ENCODE measurements around the gene ESPN. TPM values are rescaled to one million over a fixed set of nuclear protein-coding genes. Genes with fewer than 3 reads are reported as not detected.

ESPN gene
- total and polyA plus RNA-seq, 10 of the 15 experiments (the other 5 are each of a cell fraction or from before 2014, with no cell fraction given) = 0.18 to 0.71 (median 0.59) TPM; not detected in 7

- H3K4me2 ChIP-seq (ENCODE audit: control insufficient read depth, insufficient read depth) = no peak overlapping the region
- POLR2A ChIA-PET = no interaction called here
- H2AFZ ChIP-seq (ENCODE audit: control insufficient read depth, low read depth, low read length) = no peak overlapping the region
- no TSS peak for BruUV-seq (replicated peaks)
- H3K4me1 ChIP-seq (ENCODE audit: control insufficient read depth, insufficient read depth, low read length) = no peaks in the 10 kb centered on the region
- SMC1A ChIA-PET (ENCODE audit: uncharacterized antibody, unreplicated experiment) = no interaction called here
- RAD21 ChIA-PET (ENCODE audit: unreplicated experiment) = no interaction called here
- DNase-seq (ENCODE audit: low read depth, low spot score) (no peak), ATAC-seq (no peak), FAIRE-seq (no peak)
- H3K36me3 ChIP-seq (ENCODE audit: control insufficient read depth in 2 of 2, insufficient read depth in 2 of 2, low read length in 1 of 2) = no peaks in the 10 kb centered on the region
- in situ Hi-C loops (cut with MboI) = no loop called here
- intact Hi-C loops (cut with micrococcal nuclease; ENCODE audit: unreplicated experiment) = no loop called here
- WGBS (ENCODE audit: insufficient coverage, insufficient replicate concordance, low lambda C conversion rate, missing lambda C conversion rate) = 20% methylated on average over 10 of the region's 10 CpGs
- CTCF ChIA-PET = interaction anchor here (0.8 kb wide), 1 partner anchor 11 kb away, joined by 3 read pairs; no protein-coding TSS in a partner anchor
- H3K27me3 ChIP-seq (replicated peaks in 1 of 2; ENCODE audit: control insufficient read depth in 2 of 2, insufficient read depth in 2 of 2, low read length in 1 of 2) = peaks cover 3 to 8% of the 10 kb centered on the region in 2 experiments
- H3K4me3 ChIP-seq = no peak overlapping the region
- H4K20me1 ChIP-seq (ENCODE audit: control insufficient read depth, insufficient read depth) = no peaks in the 10 kb centered on the region; the same call in 1 of the 2 replicates
- H3K9me3 ChIP-seq (replicated peaks; ENCODE audit: control insufficient read depth, insufficient read depth, low read length) = no peaks in the 10 kb centered on the region
- H3K79me2 ChIP-seq (ENCODE audit: control insufficient read depth, insufficient read depth, low read length) = no peaks in the 10 kb centered on the region
- no peak overlapping the region for H3K27ac ChIP-seq (ENCODE audit: control insufficient read depth, insufficient read depth)
- H3K9ac ChIP-seq (ENCODE audit: control insufficient read depth, insufficient read depth, low read length) = no peak overlapping the region
- TF ChIP-seq EP300 (IDR thresholded peaks at IDR 0.05; ENCODE audit: borderline replicate concordance in 1 of 2, control insufficient read depth in 1 of 2, low read depth in 2 of 2, low read length in 2 of 2) = no peak
- TF ChIP-seq PAX8 (IDR thresholded peaks at IDR 0.05) = no peak
- TF ChIP-seq ZBED1 (IDR thresholded peaks at IDR 0.05; ENCODE audit: borderline replicate concordance) = no peak
- no peak for TF ChIP-seq BCLAF1 (IDR thresholded peaks at IDR 0.05)
- TF ChIP-seq POLR2A (IDR thresholded peaks at IDR 0.05; ENCODE audit: low read depth, low read length) = no peak
- no peak for TF ChIP-seq BACH1 (IDR thresholded peaks at IDR 0.05; ENCODE audit: borderline replicate concordance)
- no peak for TF ChIP-seq CEBPZ (IDR thresholded peaks at IDR 0.05; ENCODE audit: low read depth, low read length)
- no peak for TF ChIP-seq JUNB (IDR thresholded peaks at IDR 0.05)
- no peak for TF ChIP-seq YBX1 (IDR thresholded peaks at IDR 0.05)
- TF ChIP-seq ATF2 (IDR thresholded peaks at IDR 0.05; ENCODE audit: low read length) = no peak
- no peak for TF ChIP-seq ZNF592 (IDR thresholded peaks at IDR 0.05)
- no peak for TF ChIP-seq MTA3 (IDR thresholded peaks at IDR 0.05; ENCODE audit: borderline replicate concordance, low read length)
- TF ChIP-seq CHD4 (IDR thresholded peaks at IDR 0.05) = no peak
- no peak for TF ChIP-seq KAT2A (conservative IDR thresholded peaks at IDR 0.05; ENCODE audit: control insufficient read depth, low read depth, low read length)
These were observed 76.8 kb downstream of the ESPN start for GRCh38 chr1:6501279-6501813.

Measured in GM12878 (cell line).